HepG2 (cell line): ENCODE data around the gene BLOC1S4. TPM values are rescaled to one million over a fixed set of nuclear protein-coding genes. Genes with fewer than 3 reads are reported as not detected.
A peak's percentile ranks its signal among the peaks of the same experiment; 100 is the strongest.

Experiments
- AKAP8 ChIP-seq: sonication (generic); formaldehyde crosslinking; IDR thresholded peaks from 2 replicates; pipeline ENCODE4 v1.5.1; 2020; ENCODE audit warnings: mild to moderate bottlenecking, missing genetic modification reagents
- MED13 ChIP-seq: sonication (generic); formaldehyde crosslinking; IDR thresholded peaks from 2 replicates; pipeline ENCODE4 v1.5.0; 2020; ENCODE audit warnings: missing genetic modification reagents
- ONECUT2 ChIP-seq: sonication (generic); formaldehyde crosslinking; IDR thresholded peaks from 2 replicates; pipeline ENCODE4 v1.4.0; 2020; ENCODE audit warnings: missing genetic modification reagents
- REXO4 ChIP-seq: sonication (generic); formaldehyde crosslinking; IDR thresholded peaks from 2 replicates; pipeline ENCODE4 v1.8.0; 2022; ENCODE audit warnings: missing genetic modification reagents, mild to moderate bottlenecking, borderline replicate concordance
- RFXAP ChIP-seq: sonication (generic); formaldehyde crosslinking; IDR thresholded peaks from 2 replicates; pipeline ENCODE4 v1.4.0; 2020; ENCODE audit warnings: missing genetic modification reagents, borderline replicate concordance
- SCMH1 ChIP-seq: sonication (generic); formaldehyde crosslinking; IDR thresholded peaks from 2 replicates; pipeline ENCODE4 v1.9.0; 2021; ENCODE audit warnings: missing genetic modification reagents, mild to moderate bottlenecking, borderline replicate concordance
- SIN3A ChIP-seq: IDR thresholded peaks from 2 replicates; pipeline ENCODE4 v1.6.1; 2011; ENCODE audit warnings: low read depth, mild to moderate bottlenecking, control low read depth, low read length, borderline replicate concordance
- THAP11 ChIP-seq: IDR thresholded peaks from 2 replicates; pipeline ENCODE4 v1.6.1; 2016; ENCODE audit warnings: missing biosample characterization, missing genetic modification reagents
- TP53 ChIP-seq: sonication (generic); formaldehyde crosslinking; conservative IDR thresholded peaks from 2 replicates; pipeline ENCODE4 v1.4.0; 2020; ENCODE audit warnings: missing genetic modification reagents
- XRCC5 ChIP-seq: fragments of 200-400 bp; formaldehyde crosslinking; optimal IDR thresholded peaks from 2 replicates; pipeline ENCODE3; 2017; ENCODE audit warnings: mild to moderate bottlenecking, low read length
- ZNF274 ChIP-seq: sonication (generic); formaldehyde crosslinking; IDR thresholded peaks from 2 replicates; pipeline ENCODE4 v1.5.1; 2020; ENCODE audit warnings: mild to moderate bottlenecking, missing genetic modification reagents
- ZNF383 ChIP-seq: sonication (generic); formaldehyde crosslinking; IDR thresholded peaks from 2 replicates; pipeline ENCODE4 v1.4.0; 2020; ENCODE audit warnings: missing genetic modification reagents, mild to moderate bottlenecking, borderline replicate concordance
- ZNF629 ChIP-seq: sonication (generic); formaldehyde crosslinking; conservative IDR thresholded peaks from 2 replicates; pipeline ENCODE4 v1.5.0; 2020; ENCODE audit warnings: missing genetic modification reagents
- ZNF7 ChIP-seq: IDR thresholded peaks from 2 replicates; pipeline ENCODE4 v1.6.1; 2016; ENCODE audit warnings: missing biosample characterization, missing genetic modification reagents
- polyA plus RNA-seq, 8 experiments: library from polyadenylated mRNA; depleted of rRNA in 3 of 8; stranded (reverse) in 7 of 8; unstranded in 1 of 8; fragments of >200 nt; fragmentation: Illumina TruSeq in 4 of 8; extraction: Trizol in 4 of 8; gene quantifications; 2 replicates each; pipeline versions ENCODE4 v1.2.1 to v1.2.3, GENCODE V29; 2011 to 2016; ENCODE audit warnings: low read depth in 4 of 8, missing spikeins in 1 of 8, mixed read lengths in 1 of 8; ENCODE audit not compliant: insufficient read depth in 1 of 8
- total RNA-seq, 5 experiments: library from RNA; depleted of rRNA; stranded (reverse); fragments of >200 nt; fragmentation: Illumina TruSeq; extraction: Trizol; gene quantifications; 2 replicates each; pipeline ENCODE4 v1.2.3, GENCODE V29; 2016; ENCODE audit warnings: low read depth in 1 of 5
- TF ChIP-seq, protein P1 (sequence below): sonication (generic); formaldehyde crosslinking; IDR thresholded peaks from 2 replicates; pipeline ENCODE4 v1.5.1; 2020; ENCODE audit warnings: mild to moderate bottlenecking, missing genetic modification reagents, borderline replicate concordance
- TF ChIP-seq, protein P2 (sequence below): sonication (generic); formaldehyde crosslinking; conservative IDR thresholded peaks from 2 replicates; pipeline ENCODE4 v1.8.0; 2022; ENCODE audit warnings: mild to moderate bottlenecking, moderate library complexity, missing genetic modification reagents
- TF ChIP-seq, protein P3 (sequence below): sonication (generic); formaldehyde crosslinking; IDR thresholded peaks from 2 replicates; pipeline ENCODE4 v1.4.0; 2020; ENCODE audit warnings: missing genetic modification reagents
- TF ChIP-seq, protein P4 (sequence below): sonication (generic); formaldehyde crosslinking; IDR thresholded peaks from 2 replicates; pipeline ENCODE4 v1.4.0; 2020; ENCODE audit warnings: missing genetic modification reagents, borderline replicate concordance
- TF ChIP-seq, protein P5 (sequence below): IDR thresholded peaks from 2 replicates; pipeline ENCODE4 v1.6.1; 2016; ENCODE audit warnings: mild to moderate bottlenecking

BLOC1S4 gene
- total and polyA plus RNA-seq, 2 of the 13 experiments (the other 11 are each of a cell fraction or from before 2014, with no cell fraction given): 15.5 to 20.9 TPM

DNA sequence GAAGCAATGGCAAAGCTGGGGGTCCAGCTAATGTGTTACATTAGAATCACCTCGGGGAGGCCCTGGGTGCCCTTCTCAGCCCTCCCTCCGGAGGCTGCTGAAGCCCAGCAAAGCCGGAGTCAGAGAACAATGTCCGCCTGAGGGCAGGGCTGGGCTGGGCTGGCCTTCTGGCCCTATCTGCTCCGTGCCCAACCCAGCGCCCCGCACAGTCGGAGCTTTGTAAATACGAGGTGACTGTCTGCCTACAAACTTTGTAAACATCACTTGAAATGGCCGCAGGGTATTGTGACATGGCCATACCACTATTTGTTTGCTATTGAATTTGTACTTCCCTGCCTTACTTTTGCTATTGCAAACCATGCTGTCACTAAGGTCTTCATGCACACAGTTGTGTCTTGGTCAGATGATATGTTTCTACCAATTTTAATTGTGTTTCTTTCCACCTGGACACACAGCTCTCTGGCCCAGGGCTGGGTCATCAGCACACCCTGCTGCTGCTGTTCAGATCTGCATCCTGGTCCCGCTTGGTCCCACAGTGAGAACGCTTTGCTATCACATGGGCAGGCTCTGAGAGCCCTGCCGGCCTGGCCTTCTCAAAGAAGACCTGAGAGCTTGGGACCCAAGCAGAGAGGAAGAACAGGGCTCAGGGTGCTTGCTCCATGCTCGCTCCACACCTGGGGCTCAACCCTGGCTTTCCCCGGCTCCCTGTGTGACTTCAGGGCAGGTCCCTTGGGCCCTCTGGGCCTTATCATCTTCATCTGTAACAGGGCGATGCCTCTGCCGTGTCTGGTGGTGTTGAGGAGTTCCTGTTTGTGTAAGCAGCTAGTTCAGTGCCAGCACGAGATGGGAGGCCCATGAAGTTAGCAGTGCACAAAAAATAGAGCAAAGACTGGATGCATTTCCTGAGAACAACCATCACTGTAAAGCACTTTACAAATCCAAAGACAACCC lies 20.0 kb upstream of the BLOC1S4 start (continued):
- TF ChIP-seq ZNF383 (no peak), AKAP8 (CRISPR knock-in tag) (peak; percentile 33; the same call in 1 of the 2 replicates), ZNF629 (CRISPR knock-in tag) (peak; percentile 48; the same call in 1 of the 2 replicates), ONECUT2 (no peak), MED13 (CRISPR knock-in tag) (peak; percentile 71; the same call in 1 of the 2 replicates), REXO4 (CRISPR knock-in tag) (no peak), SIN3A (peak; percentile 90), SCMH1 (no peak), ZNF274 (CRISPR knock-in tag) (peak; percentile 79; the same call in 1 of the 2 replicates), XRCC5 (peak; percentile 73), RFXAP (CRISPR knock-in tag) (peak; percentile 84; the same call in 1 of the 2 replicates), ZNF7 (CRISPR knock-in tag) (peak; percentile 94), TP53 (CRISPR knock-in tag) (peak; percentile 79), THAP11 (CRISPR knock-in tag) (peak; percentile 82)
- TF ChIP-seq, protein P1, sequence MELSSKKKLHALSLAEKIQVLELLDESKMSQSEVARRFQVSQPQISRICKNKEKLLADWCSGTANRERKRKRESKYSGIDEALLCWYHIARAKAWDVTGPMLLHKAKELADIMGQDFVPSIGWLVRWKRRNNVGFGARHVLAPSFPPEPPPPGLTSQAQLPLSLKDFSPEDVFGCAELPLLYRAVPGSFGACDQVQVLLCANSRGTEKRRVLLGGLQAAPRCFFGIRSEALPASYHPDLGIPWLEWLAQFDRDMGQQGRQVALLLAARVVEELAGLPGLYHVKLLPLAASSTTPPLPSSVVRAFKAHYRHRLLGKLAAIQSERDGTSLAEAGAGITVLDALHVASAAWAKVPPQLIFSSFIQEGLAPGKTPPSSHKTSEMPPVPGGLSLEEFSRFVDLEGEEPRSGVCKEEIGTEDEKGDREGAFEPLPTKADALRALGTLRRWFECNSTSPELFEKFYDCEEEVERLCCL: no peak
- TF ChIP-seq, protein P2, sequence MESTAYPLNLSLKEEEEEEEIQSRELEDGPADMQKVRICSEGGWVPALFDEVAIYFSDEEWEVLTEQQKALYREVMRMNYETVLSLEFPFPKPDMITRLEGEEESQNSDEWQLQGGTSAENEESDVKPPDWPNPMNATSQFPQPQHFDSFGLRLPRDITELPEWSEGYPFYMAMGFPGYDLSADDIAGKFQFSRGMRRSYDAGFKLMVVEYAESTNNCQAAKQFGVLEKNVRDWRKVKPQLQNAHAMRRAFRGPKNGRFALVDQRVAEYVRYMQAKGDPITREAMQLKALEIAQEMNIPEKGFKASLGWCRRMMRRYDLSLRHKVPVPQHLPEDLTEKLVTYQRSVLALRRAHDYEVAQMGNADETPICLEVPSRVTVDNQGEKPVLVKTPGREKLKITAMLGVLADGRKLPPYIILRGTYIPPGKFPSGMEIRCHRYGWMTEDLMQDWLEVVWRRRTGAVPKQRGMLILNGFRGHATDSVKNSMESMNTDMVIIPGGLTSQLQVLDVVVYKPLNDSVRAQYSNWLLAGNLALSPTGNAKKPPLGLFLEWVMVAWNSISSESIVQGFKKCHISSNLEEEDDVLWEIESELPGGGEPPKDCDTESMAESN (CRISPR knock-in tag): peak; percentile 100
- TF ChIP-seq, protein P3, sequence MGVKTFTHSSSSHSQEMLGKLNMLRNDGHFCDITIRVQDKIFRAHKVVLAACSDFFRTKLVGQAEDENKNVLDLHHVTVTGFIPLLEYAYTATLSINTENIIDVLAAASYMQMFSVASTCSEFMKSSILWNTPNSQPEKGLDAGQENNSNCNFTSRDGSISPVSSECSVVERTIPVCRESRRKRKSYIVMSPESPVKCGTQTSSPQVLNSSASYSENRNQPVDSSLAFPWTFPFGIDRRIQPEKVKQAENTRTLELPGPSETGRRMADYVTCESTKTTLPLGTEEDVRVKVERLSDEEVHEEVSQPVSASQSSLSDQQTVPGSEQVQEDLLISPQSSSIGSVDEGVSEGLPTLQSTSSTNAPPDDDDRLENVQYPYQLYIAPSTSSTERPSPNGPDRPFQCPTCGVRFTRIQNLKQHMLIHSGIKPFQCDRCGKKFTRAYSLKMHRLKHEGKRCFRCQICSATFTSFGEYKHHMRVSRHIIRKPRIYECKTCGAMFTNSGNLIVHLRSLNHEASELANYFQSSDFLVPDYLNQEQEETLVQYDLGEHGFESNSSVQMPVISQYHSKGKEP (CRISPR knock-in tag): no peak
- TF ChIP-seq, protein P4, sequence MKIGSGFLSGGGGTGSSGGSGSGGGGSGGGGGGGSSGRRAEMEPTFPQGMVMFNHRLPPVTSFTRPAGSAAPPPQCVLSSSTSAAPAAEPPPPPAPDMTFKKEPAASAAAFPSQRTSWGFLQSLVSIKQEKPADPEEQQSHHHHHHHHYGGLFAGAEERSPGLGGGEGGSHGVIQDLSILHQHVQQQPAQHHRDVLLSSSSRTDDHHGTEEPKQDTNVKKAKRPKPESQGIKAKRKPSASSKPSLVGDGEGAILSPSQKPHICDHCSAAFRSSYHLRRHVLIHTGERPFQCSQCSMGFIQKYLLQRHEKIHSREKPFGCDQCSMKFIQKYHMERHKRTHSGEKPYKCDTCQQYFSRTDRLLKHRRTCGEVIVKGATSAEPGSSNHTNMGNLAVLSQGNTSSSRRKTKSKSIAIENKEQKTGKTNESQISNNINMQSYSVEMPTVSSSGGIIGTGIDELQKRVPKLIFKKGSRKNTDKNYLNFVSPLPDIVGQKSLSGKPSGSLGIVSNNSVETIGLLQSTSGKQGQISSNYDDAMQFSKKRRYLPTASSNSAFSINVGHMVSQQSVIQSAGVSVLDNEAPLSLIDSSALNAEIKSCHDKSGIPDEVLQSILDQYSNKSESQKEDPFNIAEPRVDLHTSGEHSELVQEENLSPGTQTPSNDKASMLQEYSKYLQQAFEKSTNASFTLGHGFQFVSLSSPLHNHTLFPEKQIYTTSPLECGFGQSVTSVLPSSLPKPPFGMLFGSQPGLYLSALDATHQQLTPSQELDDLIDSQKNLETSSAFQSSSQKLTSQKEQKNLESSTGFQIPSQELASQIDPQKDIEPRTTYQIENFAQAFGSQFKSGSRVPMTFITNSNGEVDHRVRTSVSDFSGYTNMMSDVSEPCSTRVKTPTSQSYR (CRISPR knock-in tag): peak; percentile 59; the same call in 1 of the 2 replicates
- TF ChIP-seq, protein P5, sequence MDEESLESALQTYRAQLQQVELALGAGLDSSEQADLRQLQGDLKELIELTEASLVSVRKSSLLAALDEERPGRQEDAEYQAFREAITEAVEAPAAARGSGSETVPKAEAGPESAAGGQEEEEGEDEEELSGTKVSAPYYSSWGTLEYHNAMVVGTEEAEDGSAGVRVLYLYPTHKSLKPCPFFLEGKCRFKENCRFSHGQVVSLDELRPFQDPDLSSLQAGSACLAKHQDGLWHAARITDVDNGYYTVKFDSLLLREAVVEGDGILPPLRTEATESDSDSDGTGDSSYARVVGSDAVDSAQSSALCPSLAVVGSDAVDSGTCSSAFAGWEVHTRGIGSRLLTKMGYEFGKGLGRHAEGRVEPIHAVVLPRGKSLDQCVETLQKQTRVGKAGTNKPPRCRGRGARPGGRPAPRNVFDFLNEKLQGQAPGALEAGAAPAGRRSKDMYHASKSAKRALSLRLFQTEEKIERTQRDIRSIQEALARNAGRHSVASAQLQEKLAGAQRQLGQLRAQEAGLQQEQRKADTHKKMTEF (CRISPR knock-in tag): peak; percentile 99
